GM21528 (cell line): Measurements from ENCODE around the gene MTCL3.

Experiments used
- ATAC-seq: cut with Tn5 transposase; IDR thresholded peaks from one replicate; pipeline ENCODE4 v1.9.1; 2021; ENCODE audit warnings: mild to moderate bottlenecking, moderate library complexity; ENCODE audit not compliant: unreplicated experiment, low FRiP score

MTCL3 gene

DNA sequence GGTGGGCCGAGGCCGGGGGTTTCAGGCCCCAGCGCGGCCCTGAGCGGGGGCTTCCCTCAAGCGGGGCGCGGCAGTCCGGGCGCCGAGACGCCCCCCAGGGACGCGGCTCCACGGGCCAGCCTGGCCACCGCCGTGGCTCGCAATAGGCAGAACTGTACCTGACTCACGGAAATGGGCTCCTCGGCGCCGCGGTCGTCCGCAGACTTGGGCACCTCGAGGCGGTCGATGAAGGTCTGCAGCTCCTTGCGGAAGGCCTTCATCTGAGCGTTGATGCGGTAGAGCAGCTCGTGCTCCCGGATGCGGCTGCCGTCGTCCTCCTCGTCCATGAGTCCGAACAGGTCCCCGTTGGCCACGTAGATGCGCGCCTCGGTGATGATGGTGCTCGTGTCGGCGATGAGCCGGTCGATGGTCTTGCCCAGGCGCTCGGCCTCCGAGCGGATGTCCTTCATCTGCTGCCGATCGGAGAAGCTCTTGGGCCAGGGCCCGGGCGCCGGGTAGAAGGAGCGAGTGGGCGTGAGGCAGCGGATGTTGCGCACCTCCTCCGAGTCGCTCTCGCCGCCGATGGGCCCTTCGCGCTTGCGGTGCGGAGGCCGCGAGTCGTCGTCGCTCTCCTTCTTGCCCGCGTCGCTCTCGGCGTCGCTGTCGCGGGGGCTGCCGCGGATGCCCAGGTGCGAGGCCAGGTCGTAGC lies 43.9 kb downstream of the MTCL3 start:
- no peak for ATAC-seq

- no peak for ATAC-seq
Observed at GRCh38 chr6:127471379-127472255, 47.5 kb downstream of the MTCL3 start.

GRCh38 chr6:127468936-127469335 lies 50.2 kb downstream of the MTCL3 start:
- no peak for ATAC-seq

GRCh38 chr6:127466416-127466815 lies 52.7 kb downstream of the MTCL3 start:
- no peak for ATAC-seq

- ATAC-seq: peak; percentile 85
Observed at GRCh38 chr6:127464881-127465459, 54.2 kb downstream of the MTCL3 start.

- no peak for ATAC-seq
Observed at GRCh38 chr6:127464161-127464880, 54.8 kb downstream of the MTCL3 start.

- ATAC-seq: no peak
Observed at GRCh38 chr6:127463056-127463455, 56.1 kb downstream of the MTCL3 start.

DNA sequence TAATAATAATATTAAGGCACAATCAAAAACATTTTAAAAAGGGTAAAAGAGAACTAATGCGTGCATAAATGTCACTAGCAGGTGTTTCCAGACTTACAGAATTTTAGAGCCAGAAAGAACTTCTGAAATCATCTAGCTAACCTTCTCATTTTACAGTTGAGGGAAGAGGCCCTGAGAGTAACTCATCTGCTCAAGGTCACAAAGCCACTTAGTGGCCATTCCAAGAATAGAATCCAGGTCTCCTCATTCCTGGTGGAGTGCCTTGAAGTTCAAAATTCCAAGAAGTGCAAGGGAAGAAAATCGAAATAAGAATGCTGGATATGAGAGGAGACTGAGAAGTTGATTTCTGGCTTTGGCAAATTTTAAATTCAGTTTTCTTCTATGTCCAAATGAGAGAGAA lies 56.8 kb downstream of the MTCL3 start:
- no peak for ATAC-seq

DNA sequence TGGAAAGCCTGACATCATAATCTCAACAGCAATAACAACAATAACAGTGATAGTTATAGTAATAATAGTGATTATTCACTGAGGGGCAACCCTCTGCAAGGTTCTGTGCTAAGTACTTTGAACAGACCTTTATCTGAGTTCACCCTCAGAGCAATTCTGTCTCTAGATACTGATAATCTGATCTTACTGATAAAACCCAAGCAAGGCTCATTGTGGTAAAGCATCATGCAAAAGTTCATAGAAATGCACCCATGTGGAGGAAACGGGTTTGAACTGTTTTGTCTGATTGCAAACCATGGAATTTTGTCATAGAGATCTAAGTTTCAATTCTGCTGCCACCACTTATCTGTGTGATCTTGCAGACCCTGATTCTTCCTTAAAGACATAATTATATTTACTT lies 58.7 kb downstream of the MTCL3 start:
- ATAC-seq: no peak

DNA sequence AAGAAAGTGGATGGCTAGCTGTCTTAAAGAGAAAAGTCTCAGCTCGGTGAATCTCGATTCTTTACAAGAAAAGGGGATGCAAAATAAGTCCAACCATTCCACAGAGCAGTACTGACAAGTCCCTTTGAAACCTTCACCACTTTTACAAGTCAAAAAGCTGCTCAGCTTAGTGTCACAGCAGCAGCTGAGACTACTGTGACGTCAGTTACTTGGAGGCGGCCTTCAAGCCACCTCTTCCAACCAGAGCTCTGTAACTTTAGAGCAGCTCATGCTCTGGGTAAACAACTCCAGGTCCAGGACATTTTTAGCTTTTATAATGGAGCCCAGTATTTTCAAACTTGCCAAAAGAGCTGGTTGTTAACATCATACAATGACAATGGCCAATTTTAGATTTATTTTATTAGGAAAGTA lies 59.9 kb downstream of the MTCL3 start, which contains the start of gene KIAA0408:
TSS of gene KIAA0408 (minus strand) at position 159 of the 411 bp plus-strand sequence. CDS start 5,408 bp downstream, outside the sequence.
- ATAC-seq: no peak

- no peak for ATAC-seq
Observed at GRCh38 chr6:127458817-127459216, 60.3 kb downstream of the MTCL3 start.

GRCh38 chr6:127458222-127458621 lies 60.9 kb downstream of the MTCL3 start:
- ATAC-seq: no peak

- ATAC-seq: no peak
Observed at GRCh38 chr6:127457456-127458064, 61.6 kb downstream of the MTCL3 start.

GRCh38 chr6:127456465-127456864 lies 62.7 kb downstream of the MTCL3 start:
- no peak for ATAC-seq

DNA sequence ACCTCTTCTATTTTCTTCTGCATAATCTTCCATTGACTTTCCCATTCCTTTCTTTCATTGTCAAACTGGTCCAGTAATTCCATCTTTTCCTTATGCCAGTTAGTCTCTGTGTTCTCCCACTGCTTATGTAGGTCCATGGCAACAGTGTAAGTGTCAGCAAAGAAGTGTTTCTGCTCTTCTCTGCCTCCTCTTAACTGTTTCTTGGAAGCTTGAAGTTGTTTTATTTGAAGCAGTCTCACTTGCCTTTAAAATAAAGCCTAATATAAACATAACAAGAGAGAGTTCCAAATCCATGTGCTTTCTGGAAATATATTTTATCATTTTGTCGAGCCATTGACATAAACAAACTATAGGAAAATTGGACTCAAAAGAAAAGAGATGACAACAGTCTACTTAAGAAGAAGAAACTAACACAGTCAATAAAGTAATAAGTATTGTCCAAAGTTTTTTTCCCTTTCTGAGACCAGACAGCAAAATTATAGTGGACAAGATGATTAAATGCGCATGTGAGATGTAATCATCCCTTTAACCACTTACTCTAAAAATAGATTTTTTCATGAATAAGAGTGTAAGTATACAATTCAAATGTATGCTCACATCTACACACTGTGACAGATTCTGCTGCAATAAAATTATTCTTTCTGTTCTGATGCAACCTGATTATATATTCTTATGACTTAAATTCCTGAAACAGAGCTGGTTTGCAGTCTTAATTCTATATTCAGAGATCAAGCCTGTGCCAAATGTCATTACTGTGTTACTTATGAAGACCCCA lies 65.1 kb downstream of the MTCL3 start:
- no peak for ATAC-seq

DNA sequence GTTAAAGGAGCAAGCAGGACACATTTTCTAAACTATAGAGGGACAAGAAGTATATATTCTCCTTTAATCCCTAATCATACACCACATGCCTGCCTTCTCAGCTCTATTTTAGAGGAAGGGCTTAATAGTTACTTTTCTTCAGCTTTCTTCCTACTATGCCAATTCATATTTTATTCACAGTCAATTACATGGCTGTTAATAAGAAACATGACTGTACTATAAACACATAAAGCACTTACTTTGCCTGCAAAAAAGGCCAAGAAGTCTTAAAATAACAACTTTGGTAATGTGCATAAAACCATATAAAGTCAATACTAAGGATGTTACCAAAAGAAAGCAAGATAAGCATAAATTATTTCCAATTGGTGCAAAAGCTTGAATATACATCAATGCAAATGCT lies 66.3 kb downstream of the MTCL3 start:
- ATAC-seq: no peak

DNA sequence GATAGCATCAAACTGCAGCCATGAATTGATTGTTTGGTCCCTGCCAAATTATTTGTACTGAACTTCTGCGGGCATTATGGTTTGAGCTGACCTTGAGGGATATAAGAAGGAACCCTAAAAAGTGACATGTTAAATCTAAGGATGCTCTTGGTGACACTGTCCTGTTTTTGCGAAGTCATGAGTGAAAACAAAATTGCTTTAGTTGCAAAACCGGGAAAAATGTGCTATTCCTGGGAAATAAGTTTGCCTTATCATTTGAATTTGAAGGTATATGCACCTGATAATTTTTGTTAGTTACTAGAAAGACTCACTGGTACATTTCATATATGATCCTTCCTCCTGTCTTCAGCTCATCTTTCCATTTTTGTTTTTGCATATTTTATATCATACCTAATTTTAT lies 67.7 kb downstream of the MTCL3 start:
- no peak for ATAC-seq

DNA sequence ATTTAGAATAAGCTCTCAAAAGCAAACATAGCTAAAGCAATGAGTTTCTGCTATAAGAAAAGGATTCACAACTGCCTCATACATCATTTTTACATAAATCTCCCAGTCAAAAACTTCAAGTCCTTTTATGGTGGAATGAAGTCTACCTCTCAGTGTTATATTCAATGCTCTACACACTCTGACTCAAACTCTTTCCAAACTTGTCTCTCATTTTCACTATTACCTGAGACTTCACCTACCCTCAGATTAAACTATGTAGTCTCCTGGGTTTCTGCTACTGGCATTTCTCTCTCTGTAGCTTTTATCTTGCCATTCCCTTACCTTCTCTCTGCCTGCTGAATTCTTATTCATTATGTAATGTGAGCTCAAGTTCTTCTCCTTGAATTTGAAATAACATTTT lies 71.4 kb downstream of the MTCL3 start:
- no peak for ATAC-seq

DNA sequence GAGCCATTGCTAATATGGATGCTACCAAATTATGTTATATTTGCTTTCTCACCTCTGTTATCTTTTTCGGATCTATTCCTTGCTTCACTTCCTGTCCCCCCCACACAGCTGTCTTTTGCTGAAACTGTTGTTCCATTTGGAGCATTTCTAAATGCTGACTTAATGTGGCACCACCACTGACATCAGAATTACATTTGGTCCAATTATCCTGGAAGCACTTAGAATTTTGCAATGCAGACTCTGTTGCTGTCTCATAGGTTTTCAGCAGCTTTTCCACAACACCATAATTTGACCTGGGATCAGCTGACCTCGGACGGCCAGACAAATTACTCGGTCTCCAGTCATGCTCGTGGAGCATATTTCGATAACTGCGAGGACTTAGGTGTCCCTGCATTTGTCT lies 72.8 kb downstream of the MTCL3 start:
- no peak for ATAC-seq

DNA sequence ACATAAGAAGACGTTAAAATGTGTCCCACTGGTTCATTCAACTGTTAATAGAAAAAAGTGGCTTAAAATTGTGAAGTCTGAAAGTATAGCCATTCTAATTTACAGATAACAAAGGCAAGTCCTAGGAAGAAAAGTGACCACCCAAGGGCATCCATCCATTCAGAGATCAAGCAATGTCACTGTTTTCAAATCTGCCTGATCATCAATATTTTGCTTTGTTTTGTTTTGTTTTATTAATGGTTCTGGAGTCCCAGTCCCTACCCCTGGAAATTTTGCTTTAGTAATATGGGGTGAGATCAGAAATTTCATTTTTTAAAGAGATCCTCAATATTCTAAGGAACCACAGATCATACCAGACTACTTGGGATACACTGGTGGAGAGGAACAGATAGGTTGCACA lies 77.3 kb downstream of the MTCL3 start:
- no peak for ATAC-seq
